Measurements from ENCODE around the gene SESN1. TPM values are rescaled to one million over a fixed set of nuclear protein-coding genes. Genes with fewer than 3 reads are reported as not detected.

The SESN1 gene
- total RNA-seq, 1 donor from 2014 or later, result 29.6 TPM

Other genes with a start within 250 kb of the SESN1 start
- 11.0 TPM for gene ARMC2, start 246.4 kb downstream of the SESN1 start, total RNA-seq
- gene CEP57L1, start 661 bp upstream of the SESN1 start, total RNA-seq, result 7.9 TPM